Stimulated activated CD8-positive, alpha-beta memory T cell treated with anti-CD3 and anti-CD28 coated beads, Interleukin-12 subunit alpha, Interleukin-12 subunit beta, amount 100 ng/mL, for 1 hour (primary cell): Measurements from ENCODE around the gene TMEM63A.
"Not testable (repeated sequence)": the region's sequence is repeated elsewhere in the genome, so short reads cannot be mapped to it uniquely, and the experiment has no call there.

Source experiments
- DNase-seq: peaks from one replicate; pipeline ENCODE4 v3.0.0-alpha.2; 2020; ENCODE audit warnings: low read depth

Gene TMEM63A

DNA sequence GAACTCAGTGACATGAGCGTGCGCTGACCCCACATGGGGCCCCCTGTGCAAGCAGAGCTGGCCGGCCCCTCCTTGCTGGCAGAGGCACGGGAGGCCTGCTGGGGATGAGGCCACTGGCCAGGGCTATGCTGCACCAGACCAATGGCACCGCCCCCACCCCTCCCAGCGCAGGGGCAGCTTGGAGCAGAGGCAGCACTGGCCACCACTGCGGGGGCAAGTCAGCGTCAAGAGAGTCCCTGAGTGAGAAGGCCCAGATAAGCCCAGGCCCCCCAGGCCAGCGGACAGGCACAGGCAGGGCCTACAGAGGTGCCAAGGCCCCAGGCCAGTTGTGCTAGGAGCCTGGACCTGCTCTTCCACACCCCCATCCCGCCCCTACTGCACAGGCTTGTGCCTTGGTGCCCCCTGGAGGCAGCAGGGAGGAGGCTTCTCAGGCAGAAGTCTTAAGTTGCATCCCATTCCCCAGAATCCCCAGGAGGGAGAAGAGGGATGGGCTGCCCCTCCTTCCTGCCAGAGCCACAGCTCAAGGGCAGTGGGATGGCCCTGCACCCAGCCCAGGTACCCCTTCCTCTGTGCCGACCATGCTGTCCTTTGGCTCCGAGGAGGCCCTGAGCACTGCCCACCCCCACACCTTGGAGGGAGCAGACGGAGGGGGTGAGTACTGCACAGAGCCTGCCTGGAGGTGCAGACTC lies 36.5 kb downstream of the TMEM63A start:
- DNase-seq: no peak

DNA sequence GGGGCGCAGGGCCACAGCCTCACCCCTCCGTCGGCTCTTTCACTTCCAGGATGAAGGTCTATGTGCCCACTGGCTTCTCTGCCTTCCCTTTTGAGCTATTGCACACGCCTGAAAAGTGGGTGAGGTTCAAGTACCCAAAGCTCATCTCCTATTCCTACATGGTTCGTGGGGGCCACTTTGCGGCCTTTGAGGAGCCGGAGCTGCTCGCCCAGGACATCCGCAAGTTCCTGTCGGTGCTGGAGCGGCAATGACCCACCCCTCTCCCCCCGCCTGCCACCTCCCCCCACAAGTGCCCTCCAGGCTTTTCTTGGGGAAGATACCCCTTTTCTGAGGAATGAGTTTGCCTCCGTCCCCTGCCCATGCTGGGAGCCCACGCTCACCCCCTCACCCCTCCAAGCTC lies 37.1 kb downstream of the TMEM63A start:
- DNase-seq: no peak

- no peak for DNase-seq
Measured at GRCh38 chr1:225844236-225845061, 37.7 kb downstream of the TMEM63A start.

DNA sequence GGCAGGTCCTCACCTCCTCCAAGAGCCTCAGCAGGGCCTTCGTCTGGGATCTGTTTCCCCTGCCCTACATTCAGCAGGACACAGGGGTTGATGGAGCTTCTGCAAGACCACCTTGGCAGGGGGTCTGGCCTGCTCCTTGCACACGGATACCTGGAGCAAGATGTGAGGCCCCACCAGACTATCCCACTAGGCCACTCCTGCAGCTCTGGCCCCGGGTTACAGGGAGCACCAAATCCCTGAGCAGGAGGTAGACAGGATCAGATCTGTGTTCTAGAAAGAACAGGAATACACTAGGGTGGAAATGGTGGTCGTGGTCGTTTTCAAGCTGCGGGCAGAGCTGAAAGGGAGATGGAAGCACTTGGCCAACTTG lies 38.8 kb downstream of the TMEM63A start:
- DNase-seq: no peak

- no peak for DNase-seq
Measured at GRCh38 chr1:225842788-225843425, 39.3 kb downstream of the TMEM63A start.

DNA sequence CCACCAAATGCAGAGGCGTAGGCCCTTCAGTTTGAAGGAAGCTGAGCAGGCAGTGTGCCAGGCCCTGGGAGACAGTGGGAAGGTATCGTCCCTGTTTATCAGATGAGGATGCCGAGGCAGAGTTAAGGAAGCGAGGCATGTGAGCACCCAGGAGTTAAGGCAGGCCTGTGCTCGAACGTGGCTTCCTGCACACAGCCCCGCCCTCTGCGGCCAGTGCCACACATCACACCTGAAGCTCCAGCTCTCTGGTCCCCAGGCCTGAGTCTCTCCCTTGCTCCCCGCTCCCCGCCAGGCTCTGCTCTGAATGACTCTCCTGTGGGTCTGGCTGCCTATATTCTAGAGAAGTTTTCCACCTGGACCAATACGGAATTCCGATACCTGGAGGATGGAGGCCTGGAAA lies 40.1 kb downstream of the TMEM63A start:
- DNase-seq: no peak

DNA sequence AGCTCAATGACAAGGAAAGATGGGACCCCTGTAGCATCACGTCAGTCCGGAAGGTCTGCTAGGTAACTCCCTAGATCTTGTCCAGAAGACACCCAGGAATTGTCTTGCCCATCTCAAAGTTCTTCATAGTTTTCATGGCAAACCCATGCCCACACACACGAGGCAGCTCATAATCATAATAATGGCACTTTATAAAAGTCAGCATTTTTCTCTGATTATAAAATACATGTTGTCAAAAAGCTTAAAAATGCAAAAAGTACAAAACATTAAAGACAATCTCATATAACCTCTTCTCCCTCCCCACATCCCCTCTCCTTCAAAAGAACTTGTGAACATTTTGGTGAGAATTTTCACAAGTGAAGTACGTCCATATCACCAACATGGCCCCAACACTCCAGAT lies 41.5 kb downstream of the TMEM63A start:
- DNase-seq: no peak

GRCh38 chr1:225840223-225840610 lies 42.0 kb downstream of the TMEM63A start:
- DNase-seq: no peak

DNA sequence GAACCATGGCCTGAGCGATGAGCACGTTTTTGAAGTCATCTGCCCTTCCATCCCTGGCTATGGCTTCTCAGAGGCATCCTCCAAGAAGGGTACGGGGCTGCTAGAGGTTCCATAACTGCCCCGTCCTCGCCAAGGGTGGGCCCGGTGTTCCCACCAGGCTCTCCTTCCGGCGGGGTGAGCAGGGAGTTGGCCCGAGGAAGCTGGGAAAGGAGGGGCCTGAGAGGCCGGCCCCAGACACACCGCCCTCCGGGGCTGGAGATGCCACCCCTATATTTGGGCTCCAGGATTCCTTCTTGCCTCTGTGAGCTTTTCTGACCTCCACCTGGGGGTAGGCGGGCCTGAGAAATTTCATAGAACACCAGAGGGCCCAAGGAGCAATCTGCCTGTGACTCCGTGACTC lies 43.4 kb downstream of the TMEM63A start:
- no peak for DNase-seq

DNA sequence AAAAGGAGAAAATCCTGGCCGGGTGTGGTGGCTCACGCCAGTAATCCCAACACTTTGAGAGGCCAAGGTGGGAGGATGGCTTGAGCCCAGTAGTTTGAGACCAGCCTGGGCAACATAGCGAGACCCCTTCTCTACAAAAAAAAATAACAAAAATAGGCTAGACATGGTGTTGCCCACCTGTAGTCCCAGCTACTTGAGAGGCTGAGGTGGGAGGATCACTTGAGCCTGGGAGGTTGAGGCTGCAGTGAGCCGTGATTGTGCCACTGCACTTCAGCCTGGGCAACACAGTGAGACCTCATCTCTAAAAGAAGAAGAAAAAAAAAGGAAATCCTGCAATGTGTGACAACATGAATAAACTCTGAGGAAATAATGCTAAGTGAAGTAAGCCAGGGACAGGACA lies 45.9 kb downstream of the TMEM63A start:
- not testable (repeated sequence) for DNase-seq

DNA sequence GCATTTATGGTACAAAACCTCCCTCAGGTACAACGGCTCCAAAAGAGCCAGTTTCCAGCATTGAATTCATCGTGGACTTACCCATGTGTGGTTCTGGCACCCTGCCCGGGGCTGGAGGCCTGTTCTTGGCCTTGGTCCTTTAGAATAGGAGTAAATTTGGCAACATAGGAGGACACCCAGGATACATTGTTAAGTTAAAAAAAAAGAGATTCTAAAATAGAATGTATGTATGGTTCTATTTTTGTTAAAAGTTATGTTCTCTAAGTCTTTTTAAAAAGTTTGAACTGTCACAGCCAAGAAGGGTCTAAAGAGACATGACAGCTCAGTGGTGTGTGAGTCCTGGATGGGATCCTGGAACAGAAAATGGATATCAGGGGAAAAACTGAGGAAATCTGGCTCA lies 46.3 kb downstream of the TMEM63A start:
- DNase-seq: no peak

DNA sequence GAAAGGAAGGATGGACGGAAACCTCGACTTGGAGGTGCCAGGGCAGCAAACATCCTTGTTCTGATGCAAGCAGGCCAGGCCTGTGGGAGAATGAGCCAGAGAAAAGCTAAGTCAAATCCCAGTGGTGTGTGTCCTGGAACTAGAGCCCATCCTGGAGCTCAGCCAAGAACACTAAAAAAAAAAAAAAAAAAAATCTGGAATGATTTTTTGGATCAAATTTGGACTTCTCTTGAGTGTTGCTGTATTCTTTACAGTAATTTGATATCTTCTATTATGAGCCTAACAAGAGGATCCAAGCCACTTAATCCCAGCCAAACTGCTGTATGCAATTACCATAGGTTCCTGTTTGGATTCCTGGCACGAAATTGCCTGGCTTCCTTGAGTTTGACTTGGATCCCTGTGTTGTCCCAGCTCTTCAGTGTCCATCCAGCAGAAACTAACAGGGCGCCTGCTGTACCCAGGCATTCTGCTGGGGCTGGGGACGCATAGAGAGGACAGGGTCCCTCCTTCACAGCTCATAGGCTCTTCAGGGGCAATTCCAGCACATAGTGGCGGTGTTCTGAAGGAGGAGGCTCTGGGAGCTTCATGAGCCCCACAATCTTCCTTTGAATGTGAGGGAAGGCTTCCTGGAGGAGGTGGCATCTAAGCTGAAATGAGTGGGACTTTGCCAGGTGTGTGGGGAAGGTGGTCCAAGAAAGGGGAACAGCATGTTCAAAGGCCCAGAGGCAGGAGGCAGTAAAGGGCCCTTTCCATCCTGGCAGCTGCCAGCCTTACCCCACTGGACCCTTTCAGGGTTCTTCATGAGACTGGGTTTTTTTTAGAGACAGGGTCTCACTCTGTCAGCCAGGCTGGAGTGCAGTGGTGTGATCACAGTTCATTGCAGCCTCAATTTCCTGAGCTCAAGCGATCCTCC lies 47.5 kb downstream of the TMEM63A start:
- DNase-seq: no peak

- no peak for DNase-seq
Measured at GRCh38 chr1:225830841-225831240, 51.3 kb downstream of the TMEM63A start.

DNA sequence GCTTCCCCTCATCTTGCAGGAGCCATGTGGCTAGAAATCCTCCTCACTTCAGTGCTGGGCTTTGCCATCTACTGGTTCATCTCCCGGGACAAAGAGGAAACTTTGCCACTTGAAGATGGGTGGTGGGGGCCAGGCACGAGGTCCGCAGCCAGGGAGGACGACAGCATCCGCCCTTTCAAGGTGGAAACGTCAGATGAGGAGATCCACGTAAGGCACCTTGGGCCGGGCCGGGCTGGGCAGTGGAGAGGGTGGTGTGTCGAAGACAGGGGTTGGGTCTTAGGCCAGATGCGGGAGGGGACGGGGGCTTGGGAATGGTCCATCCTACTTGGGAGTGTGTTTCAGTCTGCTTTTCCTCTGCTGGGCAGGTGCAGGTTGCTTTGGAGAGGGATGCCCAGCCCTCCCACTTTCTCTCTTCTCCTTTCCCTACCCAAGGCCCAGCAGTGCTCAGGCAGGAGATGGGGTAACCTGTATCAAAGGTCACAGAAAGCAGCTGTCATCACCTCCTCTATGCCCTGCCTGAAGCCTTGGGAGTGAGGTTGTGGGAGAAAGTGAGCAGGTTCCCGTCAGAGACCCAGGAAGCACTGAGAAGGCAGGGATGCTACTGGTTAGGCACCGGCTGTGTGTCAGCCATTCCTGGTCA lies 53.4 kb downstream of the TMEM63A start:
- no peak for DNase-seq

DNA sequence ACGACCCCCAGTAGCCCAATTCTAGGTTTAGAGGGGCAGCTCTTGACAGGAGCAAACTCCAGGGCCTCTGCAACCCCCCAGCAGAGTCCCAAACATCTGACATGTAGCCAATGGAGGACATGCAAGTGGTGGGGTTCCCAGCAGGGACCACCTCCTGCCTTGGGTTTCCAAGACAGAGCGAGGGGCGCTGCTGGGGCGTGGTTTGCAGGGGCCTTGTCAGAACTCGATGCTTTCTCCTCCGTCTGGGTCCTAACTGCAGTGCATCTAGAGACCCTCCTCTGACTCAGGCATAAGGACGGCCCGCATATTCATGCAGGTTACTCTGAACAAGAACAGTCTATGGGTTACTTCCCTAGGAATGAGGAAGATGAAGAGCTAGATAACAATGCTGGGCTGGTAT lies 55.1 kb downstream of the TMEM63A start:
- DNase-seq: no peak

- DNase-seq: no peak
Measured at GRCh38 chr1:225825607-225826007, 56.6 kb downstream of the TMEM63A start.

DNA sequence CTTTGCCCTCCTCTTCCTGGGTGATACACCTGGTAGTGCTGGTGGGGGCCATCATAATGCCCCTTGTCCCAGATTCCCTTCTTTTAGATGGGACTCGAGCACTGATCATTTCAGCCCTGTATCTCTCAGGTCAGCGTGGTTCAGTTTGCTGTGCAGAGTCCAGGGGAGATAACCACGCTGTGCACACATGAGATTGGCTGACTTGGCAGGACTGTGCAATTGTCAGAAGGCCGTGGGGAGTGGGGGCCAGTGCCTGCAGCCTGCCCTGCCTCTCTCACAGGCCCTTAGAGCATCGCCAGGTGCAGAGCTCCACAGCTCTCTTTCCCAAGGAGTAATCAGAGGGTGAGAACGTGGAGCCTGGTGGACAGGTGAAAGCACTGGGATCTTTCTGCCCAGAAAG lies 57.1 kb downstream of the TMEM63A start:
- DNase-seq: no peak

DNA sequence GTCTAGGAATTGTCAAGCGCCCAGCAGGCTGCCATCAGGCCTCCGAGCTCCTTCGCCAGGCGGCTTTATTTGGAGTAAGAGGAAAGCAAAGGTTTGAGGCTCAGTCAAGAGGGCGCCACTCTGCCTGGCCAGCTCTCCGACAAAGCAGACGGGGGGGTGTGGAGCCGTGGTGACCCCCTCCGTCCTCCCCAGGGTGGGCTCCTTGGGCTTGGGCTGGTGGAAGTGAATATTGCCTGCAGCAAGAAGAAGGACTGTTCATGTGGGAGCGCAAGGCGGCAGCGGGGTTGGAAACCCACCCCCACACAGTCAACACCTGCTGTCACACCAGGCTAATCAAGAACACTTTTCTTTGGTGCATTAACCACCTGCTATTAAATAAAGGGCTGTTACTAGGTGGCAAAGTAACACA lies 57.6 kb downstream of the TMEM63A start:
- DNase-seq: no peak

- no peak for DNase-seq
Measured at GRCh38 chr1:225823811-225824261, 58.3 kb downstream of the TMEM63A start.

DNA sequence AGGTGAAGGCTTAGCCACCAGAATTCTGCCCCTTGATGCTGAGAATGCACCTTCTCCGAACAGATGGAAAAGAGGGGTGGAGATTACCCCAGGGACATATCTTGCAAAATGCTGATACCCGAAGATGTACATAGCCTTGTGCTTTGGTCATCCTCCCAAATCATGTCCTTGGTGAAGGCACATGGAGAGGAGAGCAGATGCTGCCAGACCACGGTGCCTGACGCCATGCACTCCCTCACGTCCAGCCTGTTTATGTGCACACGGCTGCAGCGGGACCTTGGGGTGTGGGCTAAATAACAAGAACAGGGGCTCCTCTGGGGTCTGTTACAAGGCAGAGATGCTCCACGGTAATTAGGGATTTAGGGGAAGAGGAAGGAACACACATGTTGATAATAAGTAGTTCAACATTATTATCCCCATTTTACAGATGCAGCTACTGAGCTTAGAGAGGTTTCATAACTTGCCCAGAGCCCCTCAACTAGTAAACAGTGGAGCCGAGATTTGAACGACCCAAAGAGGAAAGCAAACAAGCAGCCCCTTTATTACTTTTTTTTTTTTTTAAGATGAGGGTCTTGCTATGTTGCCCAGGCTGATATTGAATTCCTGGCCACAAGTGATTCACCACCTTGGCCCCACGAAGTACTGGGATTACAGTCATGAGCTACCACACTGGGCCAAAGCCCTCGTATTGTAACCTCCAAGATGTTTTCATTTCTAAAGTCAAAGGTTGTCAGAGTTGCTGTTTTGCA lies 59.4 kb downstream of the TMEM63A start:
- no peak for DNase-seq
